ENCODE results near the gene MAP1A. TPM values are rescaled to one million over a fixed set of nuclear protein-coding genes. Genes with fewer than 3 reads are reported as not detected.

MAP1A gene
- total RNA-seq, 2 experiments from 2014 or later, result 8.7 to 9.3 TPM

- H3K36me3 Mint-ChIP-seq (ENCODE audit: low read depth), result peaks cover 26% of the 10 kb centered on the region
- H3K27me3 Mint-ChIP-seq, result no peaks in the 10 kb centered on the region
- H3K27ac Mint-ChIP-seq, result peak overlapping the region; percentile 87
- H3K9me3 Mint-ChIP-seq, result no peaks in the 10 kb centered on the region
- H3K4me3 Mint-ChIP-seq, result peak overlapping the region; percentile 99
- ChIA-PET CTCF (interaction anchor here (1.0 to 6.5 kb wide), 3 partner anchors 19 to 53 kb away, joined by 3 to 65 read pairs (median 13); no protein-coding TSS in a partner anchor), POLR2A (interaction anchor here (1.0 to 4.8 kb wide), 2 partner anchors 18 to 53 kb away, joined by 3 to 47 read pairs; no protein-coding TSS in a partner anchor)
- H3K4me1 Mint-ChIP-seq, result peaks cover 35% of the 10 kb centered on the region
- DNase-seq, result no peak
Measured at GRCh38 chr15:43493703-43494472, 23.5 kb upstream of the MAP1A start.

- Mint-ChIP-seq H3K4me1 (peaks cover 3% of the 10 kb centered on the region), H3K27ac (no peak overlapping the region), H3K27me3 (no peaks in the 10 kb centered on the region), H3K36me3 (ENCODE audit: low read depth) (peaks cover 3% of the 10 kb centered on the region), H3K4me3 (no peak overlapping the region), H3K9me3 (no peaks in the 10 kb centered on the region)
- POLR2A ChIA-PET, result interaction anchor here (0.9 kb wide), 1 partner anchor 12 kb away, joined by 3 read pairs; no protein-coding TSS in a partner anchor
- CTCF ChIA-PET, result interaction anchor here (1.0 kb wide), 1 partner anchor 11 kb away, joined by 3 read pairs; no protein-coding TSS in a partner anchor
- DNase-seq, result no peak
Measured at GRCh38 chr15:43498990-43499389, 18.4 kb upstream of the MAP1A start.

- ChIA-PET CTCF (interaction anchor here (0.6 kb wide), 1 partner anchor 9 kb away, joined by 4 read pairs; no protein-coding TSS in a partner anchor), POLR2A (interaction anchor here (0.8 kb wide), 1 partner anchor 9 kb away, joined by 4 read pairs; no protein-coding TSS in a partner anchor)
Measured at GRCh38 chr15:43499635-43500034, 17.8 kb upstream of the MAP1A start.

GRCh38 chr15:43505738-43506137 lies 11.7 kb upstream of the MAP1A start:
- DNase-seq, result no peak
- CTCF ChIA-PET, result interaction anchor here (0.8 kb wide), 1 partner anchor 8 kb away, joined by 3 read pairs; no protein-coding TSS in a partner anchor
- H3K27ac Mint-ChIP-seq, result no peak overlapping the region
- no peaks in the 10 kb centered on the region for H3K9me3 Mint-ChIP-seq
- POLR2A ChIA-PET, result no interaction called here
- H3K4me1 Mint-ChIP-seq, result peaks cover 16% of the 10 kb centered on the region
- no peak overlapping the region for H3K4me3 Mint-ChIP-seq
- H3K27me3 Mint-ChIP-seq, result no peaks in the 10 kb centered on the region
- peaks cover 5% of the 10 kb centered on the region for H3K36me3 Mint-ChIP-seq (ENCODE audit: low read depth)

More at GRCh38 chr15:43499635-43500034, 17.8 kb upstream of the MAP1A start:
- H3K4me3 Mint-ChIP-seq, result no peak overlapping the region
- peaks cover 3% of the 10 kb centered on the region for H3K36me3 Mint-ChIP-seq (ENCODE audit: low read depth)
- no peaks in the 10 kb centered on the region for H3K9me3 Mint-ChIP-seq
- H3K27me3 Mint-ChIP-seq, result no peaks in the 10 kb centered on the region
- H3K27ac Mint-ChIP-seq, result no peak overlapping the region
- no peak for DNase-seq
- H3K4me1 Mint-ChIP-seq, result peaks cover 2% of the 10 kb centered on the region

- POLR2A ChIA-PET, result no interaction called here
- no peaks in the 10 kb centered on the region for H3K27me3 Mint-ChIP-seq
- no peak for DNase-seq
- CTCF ChIA-PET, result no interaction called here
- H3K4me3 Mint-ChIP-seq, result peak overlapping the region; percentile 39
- no peak overlapping the region for H3K27ac Mint-ChIP-seq
- H3K4me1 Mint-ChIP-seq, result peaks cover 42% of the 10 kb centered on the region
- H3K9me3 Mint-ChIP-seq, result no peaks in the 10 kb centered on the region
- peaks cover 13% of the 10 kb centered on the region for H3K36me3 Mint-ChIP-seq (ENCODE audit: low read depth)
Measured at GRCh38 chr15:43508421-43508820, 9.0 kb upstream of the MAP1A start.

GRCh38 chr15:43508991-43509659 lies 8.3 kb upstream of the MAP1A start:
- no peaks in the 10 kb centered on the region for H3K9me3 Mint-ChIP-seq
- peak overlapping the region; percentile 94 for H3K4me3 Mint-ChIP-seq
- H3K27ac Mint-ChIP-seq, result peak overlapping the region; percentile 92
- ChIA-PET POLR2A (no interaction called here), CTCF (interaction anchor here (7.2 kb wide), 1 partner anchor 18 kb away, joined by 65 read pairs; the partner anchor contains the start of gene TP53BP1)
- H3K4me1 Mint-ChIP-seq, result peaks cover 49% of the 10 kb centered on the region
- H3K36me3 Mint-ChIP-seq (ENCODE audit: low read depth), result peaks cover 13% of the 10 kb centered on the region
- DNase-seq, result no peak
- no peaks in the 10 kb centered on the region for H3K27me3 Mint-ChIP-seq

- POLR2A ChIA-PET, result interaction anchor here (1.1 to 5.1 kb wide), 10 partner anchors 9 to 1236 kb away, joined by 3 to 47 read pairs (median 4); partner anchors contain the start of genes GANC, HYPK, TMEM87A and TP53BP1
- DNase-seq, result no peak
- peaks cover 13% of the 10 kb centered on the region for H3K36me3 Mint-ChIP-seq (ENCODE audit: low read depth)
- H3K27me3 Mint-ChIP-seq, result no peaks in the 10 kb centered on the region
- peak overlapping the region; percentile 94 for H3K4me3 Mint-ChIP-seq
- H3K27ac Mint-ChIP-seq, result peak overlapping the region; percentile 92
- peaks cover 55% of the 10 kb centered on the region for H3K4me1 Mint-ChIP-seq
- no peaks in the 10 kb centered on the region for H3K9me3 Mint-ChIP-seq
- CTCF ChIA-PET, result interaction anchor here (1.1 to 7.6 kb wide), 4 partner anchors 11 to 291 kb away, joined by 3 to 74 read pairs (median 34); partner anchors contain the start of genes HYPK, SERINC4 and TP53BP1
Measured at GRCh38 chr15:43509660-43510199, 7.7 kb upstream of the MAP1A start.

- Mint-ChIP-seq H3K27me3 (no peaks in the 10 kb centered on the region), H3K36me3 (ENCODE audit: low read depth) (peaks cover 13% of the 10 kb centered on the region), H3K4me1 (peaks cover 60% of the 10 kb centered on the region), H3K9me3 (no peaks in the 10 kb centered on the region), H3K27ac (peak overlapping the region; percentile 92), H3K4me3 (peak overlapping the region; percentile 94)
- peak; percentile 99 for DNase-seq
- CTCF ChIA-PET, result interaction anchor here (0.8 to 7.6 kb wide), 9 partner anchors 10 to 290 kb away, joined by 3 to 74 read pairs (median 4); partner anchors contain the start of genes HYPK, PDIA3, SERINC4 and TP53BP1
- POLR2A ChIA-PET, result interaction anchor here (0.6 to 5.1 kb wide), 22 partner anchors 8 to 1237 kb away, joined by 3 to 47 read pairs (median 4); partner anchors contain the start of genes GANC, HYPK, TMEM87A and TP53BP1
Measured at GRCh38 chr15:43510200-43511011, 7.0 kb upstream of the MAP1A start.

GRCh38 chr15:43511012-43511885 lies 6.2 kb upstream of the MAP1A start:
- Mint-ChIP-seq H3K27ac (peak overlapping the region; percentile 50), H3K36me3 (ENCODE audit: low read depth) (peaks cover 13% of the 10 kb centered on the region), H3K27me3 (peaks cover 1% of the 10 kb centered on the region), H3K4me3 (peak overlapping the region; percentile 94), H3K4me1 (peaks cover 68% of the 10 kb centered on the region), H3K9me3 (no peaks in the 10 kb centered on the region)
- DNase-seq, result peak; percentile 39
- ChIA-PET CTCF (interaction anchor here (0.8 to 7.6 kb wide), 11 partner anchors 10 to 235 kb away, joined by 3 to 74 read pairs (median 3); partner anchors contain the start of genes PDIA3 and TP53BP1), POLR2A (interaction anchor here (0.6 to 5.1 kb wide), 22 partner anchors 8 to 1238 kb away, joined by 3 to 47 read pairs (median 4); partner anchors contain the start of genes GANC, HYPK, TMEM87A and TP53BP1)

- Mint-ChIP-seq H3K36me3 (ENCODE audit: low read depth) (peaks cover 13% of the 10 kb centered on the region), H3K4me1 (peaks cover 83% of the 10 kb centered on the region), H3K27me3 (peaks cover 16% of the 10 kb centered on the region), H3K27ac (peak overlapping the region; percentile 80), H3K9me3 (no peaks in the 10 kb centered on the region), H3K4me3 (peak overlapping the region; percentile 27)
- no peak for DNase-seq
- CTCF ChIA-PET, result interaction anchor here (0.9 to 7.6 kb wide), 9 partner anchors 9 to 89 kb away, joined by 3 to 74 read pairs (median 7); partner anchors contain the start of gene TP53BP1
- POLR2A ChIA-PET, result interaction anchor here (0.7 to 5.1 kb wide), 7 partner anchors 10 to 236 kb away, joined by 3 to 47 read pairs (median 5); partner anchors contain the start of genes PDIA3, TP53BP1, TUBGCP4 and ZSCAN29
Measured at GRCh38 chr15:43513550-43513949, 3.9 kb upstream of the MAP1A start.

All from activated CD4-positive, alpha-beta memory T cell treated with anti-CD3 and anti-CD28 coated beads, Interleukin-2, amount 10 ng/mL, durations not matched to agents 7 days and 5 days (primary cell).